Hematopoietic multipotent progenitor cell treated with erythropoietin and hydrocortisone succinate and interleukin-3 and kit ligand, for 15 days (in vitro differentiated cells): ENCODE data around the gene AADAC.
A peak's percentile ranks its signal among the peaks of the same experiment; 100 is the strongest.
"Not testable (repeated sequence)": the region's sequence is repeated elsewhere in the genome, so short reads cannot be mapped to it uniquely, and the experiment has no call there.

Experiments used
- DNase-seq: peaks from one replicate; pipeline ENCODE4 v3.0.0-alpha.2; 2015; ENCODE audit warnings: low spot score

The AADAC gene

DNA sequence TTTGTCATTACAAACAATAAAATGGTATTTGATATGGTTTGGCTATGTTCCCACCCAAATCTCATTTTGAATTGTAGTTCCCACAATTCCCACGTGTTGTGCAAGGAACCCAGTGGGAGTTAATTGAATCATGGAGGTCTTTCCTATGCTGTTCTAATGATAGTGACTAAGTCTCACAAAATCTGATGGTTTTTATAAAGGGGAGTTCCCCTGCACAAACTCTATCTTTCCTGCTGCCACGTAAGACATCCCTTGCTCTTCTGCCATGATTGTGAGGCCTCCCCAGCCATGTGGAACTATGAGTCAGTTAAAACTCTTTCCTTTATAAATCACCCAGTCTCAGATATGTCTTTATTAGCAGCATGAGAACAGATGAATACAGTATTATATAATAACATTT is 15.4 kb upstream of the AADAC start:
- no peak for DNase-seq

DNA sequence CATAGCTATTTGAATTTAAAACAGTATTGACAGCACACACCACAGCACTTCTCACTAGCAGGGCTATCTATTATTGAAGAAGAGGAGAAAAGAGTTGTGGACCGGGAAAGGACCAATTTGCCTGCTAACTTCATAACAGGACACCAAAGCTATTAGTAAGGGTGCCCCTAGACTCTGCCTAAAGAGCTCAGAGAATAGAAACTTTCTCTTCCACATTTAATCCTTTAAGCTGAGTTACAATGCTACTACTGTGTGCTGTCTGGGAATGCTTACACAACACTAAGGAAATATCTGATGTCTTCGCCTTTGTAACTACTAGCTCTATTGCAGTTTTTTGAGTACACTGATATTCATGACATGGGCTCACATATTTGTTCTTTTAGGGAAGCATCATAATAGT is 13.5 kb upstream of the AADAC start:
- DNase-seq, result no peak

DNA sequence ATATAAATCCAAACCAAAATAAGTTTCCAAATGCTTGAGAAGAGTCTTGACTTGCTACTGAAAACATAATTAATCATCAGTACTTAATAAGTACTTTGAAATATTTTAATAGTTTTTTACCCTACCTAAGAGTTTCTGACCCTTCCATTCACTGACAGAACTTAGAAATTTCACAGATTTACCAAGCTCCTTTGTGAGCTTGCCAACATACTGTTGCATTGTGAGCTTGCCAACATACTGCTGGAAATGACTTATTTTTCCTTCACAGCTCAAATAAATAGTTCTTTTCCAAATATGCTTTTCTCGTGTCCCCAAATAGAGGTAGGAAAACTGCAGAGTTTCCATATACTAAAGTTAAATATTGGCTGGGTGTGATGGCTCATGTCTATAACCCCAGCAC is 9.6 kb upstream of the AADAC start:
- no peak for DNase-seq

DNA sequence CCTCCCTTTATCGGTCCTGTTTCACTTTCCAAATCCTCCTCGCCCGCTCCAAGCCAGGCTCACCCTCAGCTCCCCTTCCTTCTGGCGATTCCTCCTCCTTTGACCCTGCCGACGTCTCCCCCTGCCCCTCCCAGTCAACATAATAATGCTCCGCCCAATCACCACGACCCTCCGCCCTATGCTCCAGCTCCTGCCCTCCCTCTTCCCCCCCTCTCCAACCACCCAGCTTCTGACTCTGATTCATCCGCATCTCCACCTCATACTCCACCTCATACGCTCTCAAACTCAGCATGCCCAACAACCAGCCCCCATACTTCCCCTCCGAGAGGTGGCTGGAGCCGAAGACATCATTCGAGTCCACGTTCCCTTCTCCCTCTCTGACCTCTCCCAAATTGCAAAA is 7.1 kb upstream of the AADAC start:
- DNase-seq, result no peak

DNA sequence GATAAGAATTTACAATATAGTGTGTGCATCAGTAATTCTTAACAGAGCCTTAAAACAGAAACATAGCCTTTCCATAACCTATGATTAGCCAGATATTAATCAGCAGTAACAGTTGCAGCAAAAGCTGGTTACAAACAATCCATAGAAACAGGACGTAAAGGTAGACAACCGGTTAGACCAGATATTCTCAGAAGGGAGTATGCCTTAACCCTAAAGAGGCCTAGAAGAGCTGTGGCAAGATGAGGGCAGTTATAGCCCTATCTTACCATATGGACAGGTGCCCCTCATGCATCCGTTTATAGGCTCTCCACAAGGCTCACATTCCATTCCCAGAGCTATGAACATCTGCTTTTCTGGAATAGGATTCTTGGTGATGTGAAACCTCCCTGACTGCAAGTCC is 5.0 kb upstream of the AADAC start:
- not testable (repeated sequence) for DNase-seq

DNA sequence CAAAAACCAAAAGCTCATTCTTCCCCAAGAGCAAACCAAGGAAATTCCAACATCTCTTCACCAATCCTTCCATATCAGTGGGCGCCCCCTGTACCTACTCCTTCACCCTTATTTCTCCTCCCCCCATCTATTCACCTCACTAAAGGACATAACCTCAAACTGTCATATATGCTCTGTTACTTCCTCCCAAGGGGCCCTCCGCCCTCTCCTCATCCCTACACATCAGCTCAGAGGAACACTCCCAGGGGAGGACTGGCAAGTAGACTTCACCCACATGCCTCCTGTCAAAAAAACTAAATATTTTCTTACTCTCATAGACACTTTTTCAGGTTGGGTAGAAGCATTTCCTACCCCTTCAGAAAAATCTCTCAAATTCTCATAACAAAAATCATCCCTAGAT is 2.4 kb upstream of the AADAC start:
- no peak for DNase-seq

DNA sequence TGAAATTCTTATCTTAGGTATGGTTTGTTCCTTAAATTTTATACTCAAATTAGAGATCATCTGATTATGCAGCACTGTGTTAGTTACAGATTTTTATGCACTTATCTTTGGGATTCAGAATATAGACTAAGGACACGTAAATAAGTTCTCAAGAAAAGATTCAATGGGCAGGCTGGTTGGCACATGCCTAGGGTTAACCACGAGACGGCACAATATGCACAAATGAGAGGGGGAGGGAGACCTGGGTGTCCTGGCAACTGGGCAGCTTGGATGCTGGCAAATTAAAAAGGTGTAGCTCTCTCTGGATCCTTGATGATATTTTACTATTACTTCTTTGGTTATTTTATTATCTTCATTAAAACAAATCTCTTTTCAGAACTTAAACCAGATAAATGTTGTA is 672 bp downstream of the AADAC start:
- DNase-seq, result no peak

DNA sequence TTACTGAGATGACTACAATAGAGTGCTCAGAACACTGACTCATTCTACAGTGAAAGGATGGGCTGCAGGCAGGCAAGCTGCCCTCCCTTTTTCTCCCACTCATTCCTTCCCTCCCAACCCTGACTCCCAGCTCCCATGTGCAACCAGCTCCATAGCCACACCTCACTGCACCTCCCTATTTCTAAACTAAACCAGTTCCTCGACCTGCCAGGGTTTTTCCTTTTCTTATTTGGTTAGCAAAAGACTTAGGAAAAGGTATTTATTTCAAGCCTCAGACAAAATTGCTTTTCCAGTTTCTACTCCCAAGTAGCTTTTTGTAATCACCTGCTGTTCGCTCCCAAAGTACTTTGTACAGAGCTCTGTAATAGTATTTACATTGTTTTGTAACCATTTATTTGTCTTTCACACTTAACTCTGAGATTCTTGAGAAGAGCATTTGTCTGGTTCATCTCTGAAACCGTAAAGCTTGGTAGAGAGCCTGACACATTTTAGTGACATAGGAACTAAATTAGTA is 2.2 kb downstream of the AADAC start:
- DNase-seq, result no peak

DNA sequence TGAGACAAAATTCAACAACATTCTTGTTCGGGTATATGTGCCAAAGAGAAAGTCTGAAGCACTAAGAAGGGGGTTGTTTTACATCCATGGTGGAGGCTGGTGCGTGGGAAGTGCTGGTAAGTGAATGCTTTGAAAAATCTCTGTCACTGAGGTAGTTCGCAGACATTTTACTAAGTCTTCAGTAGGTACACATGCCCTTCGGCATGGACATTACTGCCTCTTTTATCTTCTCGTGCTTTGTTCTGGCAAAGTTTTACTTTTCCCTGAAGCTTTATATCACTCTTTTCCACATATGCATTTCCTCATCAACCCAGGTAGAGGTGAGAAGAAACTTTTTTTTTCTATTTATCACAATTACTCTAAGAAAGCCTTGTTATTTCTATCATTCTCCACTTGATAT is 3.6 kb downstream of the AADAC start:
- no peak for DNase-seq

DNA sequence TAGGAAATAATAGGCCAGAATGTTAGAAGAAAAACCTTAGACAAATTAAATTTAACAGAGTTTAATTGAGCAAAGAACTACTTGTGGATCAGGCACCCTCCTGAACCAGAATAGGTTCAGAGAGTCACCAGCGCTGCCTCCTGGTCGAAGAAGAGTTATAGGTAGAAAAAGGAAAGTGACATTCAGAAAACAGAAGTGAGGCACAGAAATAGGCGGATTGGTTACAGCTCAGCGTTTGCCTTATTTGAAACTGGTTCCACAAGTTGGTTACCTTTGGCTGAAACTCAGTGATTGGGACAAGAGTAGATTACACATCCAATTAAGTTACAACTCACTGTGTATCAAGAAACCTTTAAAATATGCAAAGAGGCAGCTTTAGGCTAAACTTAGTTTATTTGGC is 4.4 kb downstream of the AADAC start:
- no peak for DNase-seq

DNA sequence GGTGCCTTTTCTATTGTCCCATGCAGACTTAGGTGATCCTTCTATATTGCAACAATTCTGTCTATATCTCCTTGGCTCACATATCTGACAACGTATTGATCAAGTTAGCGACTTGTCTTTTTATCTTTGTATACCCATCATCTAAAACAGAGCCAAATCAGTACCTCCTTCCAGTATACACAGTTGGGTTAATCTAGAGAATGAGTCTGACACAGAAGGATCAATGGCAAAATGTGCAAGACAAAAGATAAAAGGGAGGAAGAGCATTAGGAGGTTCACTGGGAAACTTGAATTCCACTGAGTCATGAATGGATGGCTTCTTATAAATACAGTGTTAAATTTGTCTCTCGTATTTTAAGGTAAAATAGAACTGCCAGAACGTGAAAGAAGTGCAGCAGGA is 6.0 kb downstream of the AADAC start:
- no peak for DNase-seq

DNA sequence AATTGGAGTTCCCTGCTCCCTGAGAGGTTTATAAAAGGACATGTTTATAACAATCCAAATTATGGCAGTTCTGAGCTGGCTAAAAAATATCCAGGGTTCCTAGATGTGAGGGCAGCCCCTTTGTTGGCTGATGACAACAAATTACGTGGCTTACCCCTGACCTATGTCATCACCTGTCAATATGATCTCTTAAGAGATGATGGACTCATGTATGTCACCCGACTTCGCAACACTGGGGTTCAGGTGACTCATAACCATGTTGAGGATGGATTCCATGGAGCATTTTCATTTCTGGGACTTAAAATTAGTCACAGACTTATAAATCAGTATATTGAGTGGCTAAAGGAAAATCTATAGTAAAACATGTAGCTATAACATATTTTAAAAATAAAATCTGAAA is 13.9 kb downstream of the AADAC start:
- DNase-seq, result no peak

DNA sequence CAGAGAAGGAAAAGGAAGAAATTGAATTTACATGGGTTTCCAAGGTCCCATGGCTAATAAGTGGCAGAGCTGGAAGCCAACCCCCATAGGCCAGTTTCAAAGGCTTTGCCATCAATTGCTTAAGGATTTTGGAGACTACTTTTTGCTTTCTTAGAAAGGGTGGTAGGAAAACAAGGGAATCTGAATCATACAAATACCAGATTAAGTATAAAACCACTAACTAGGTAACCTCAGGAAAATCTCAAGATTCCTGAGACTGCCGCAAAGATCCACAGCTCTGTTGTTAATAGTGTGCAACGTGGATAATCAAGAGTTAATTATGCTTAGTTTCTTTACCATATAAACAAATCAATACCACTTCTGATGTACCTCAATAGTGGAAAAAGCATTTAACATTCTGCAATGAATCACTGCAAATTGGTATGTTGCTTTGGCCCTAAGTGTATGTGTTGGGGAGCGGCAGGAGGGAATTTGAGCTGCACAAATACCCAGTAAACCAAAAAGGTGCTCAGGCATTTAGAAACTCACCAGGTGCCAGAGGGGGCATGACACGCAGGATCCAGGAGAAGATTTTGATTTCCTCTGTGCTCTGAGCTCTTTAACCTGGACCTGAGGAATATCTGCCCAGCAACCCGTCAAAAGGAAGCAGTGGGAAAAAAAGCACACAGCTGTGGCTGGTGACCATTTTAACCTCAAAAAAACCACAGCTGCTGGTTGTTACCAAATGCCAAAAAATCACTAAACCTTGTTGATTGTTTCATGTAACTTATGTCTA is 22.0 kb downstream of the AADAC start:
- DNase-seq, result no peak

DNA sequence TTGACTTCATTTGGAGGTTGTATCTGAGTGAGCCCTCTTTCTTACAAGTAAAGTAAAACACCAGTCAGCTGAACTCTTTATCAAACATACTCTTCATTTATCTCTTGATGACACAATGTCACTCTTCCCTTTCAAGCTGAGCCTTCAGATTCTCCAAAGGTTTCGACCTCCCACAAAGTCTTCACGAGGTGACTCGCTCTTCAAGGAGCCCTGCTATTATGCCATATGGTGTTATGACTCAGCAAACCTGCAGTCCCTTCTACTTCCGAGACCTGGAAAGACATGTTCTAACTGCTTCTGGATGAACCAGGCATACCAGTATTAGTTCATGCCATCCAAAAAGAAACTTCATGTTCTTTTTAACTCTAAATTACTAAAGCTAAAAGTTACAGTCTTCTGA is 23.1 kb downstream of the AADAC start:
- no peak for DNase-seq

DNA sequence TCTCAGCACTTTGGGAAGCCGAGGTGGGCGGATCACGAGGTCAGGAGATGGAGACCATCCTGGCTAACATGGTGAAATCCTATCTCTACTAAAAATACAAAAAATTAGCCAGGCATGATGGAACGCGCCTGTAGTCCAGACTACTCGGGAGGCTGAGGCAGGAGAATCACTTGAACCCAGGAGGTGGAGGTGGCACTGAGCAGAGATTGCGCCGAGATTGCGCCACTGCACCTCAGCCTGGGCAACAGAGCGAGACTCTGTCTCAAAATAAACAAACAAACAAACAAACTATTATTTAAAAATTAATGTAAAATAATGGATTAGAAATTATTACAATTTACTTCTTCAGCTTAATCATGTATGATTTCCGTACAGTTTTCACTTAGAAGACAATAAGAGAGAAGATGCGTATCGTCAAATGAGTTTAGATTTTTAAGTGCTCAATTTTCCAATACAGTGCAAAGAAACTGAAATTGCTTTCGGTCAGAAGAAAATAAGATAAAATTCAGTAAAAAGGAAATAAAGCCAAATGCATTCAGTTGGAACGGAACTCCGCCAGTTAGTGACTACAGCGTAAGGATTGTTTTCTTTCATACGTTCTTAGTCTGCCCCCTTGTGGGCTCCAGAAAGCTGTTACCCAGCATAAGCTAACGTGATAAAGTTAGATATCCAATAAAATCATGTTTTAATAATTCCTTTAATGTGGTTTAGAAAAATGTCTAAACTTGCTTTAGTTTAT is 24.8 kb downstream of the AADAC start:
- peak; percentile 59 for DNase-seq

DNA sequence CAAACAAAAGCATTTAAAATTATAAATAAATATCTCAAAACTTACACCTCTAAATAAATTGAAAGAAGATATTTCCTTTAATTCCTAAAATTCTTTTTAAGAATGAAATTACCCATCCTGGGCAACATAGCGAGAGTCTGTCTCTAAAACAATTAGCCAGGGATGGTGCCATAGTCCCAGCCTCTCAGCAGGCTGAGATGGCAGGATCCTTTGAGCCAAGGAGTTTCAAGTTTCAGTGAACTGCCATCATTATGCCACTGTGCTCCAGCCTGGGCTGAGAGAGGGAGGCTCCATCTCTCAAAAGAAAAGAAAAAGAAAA is 25.4 kb downstream of the AADAC start:
- no peak for DNase-seq

DNA sequence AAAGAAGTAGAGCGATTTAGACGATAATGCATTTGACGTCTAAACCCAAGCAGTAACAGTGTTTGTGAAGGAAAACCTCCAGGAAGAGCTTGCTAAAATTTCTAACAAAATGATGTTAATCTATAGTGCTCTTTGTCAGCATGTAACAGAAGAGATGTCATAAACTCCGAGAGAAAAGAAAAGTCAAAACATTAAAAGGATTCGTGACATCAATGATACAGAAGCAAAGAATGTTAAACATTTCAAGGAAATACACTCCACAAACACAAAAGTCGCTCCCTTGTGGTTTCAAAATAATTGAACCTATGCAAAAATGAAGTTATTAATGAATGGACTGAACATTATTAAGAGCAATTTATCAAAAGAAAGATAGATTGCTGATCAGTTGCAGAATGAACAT is 27.9 kb downstream of the AADAC start:
- DNase-seq, result no peak

DNA sequence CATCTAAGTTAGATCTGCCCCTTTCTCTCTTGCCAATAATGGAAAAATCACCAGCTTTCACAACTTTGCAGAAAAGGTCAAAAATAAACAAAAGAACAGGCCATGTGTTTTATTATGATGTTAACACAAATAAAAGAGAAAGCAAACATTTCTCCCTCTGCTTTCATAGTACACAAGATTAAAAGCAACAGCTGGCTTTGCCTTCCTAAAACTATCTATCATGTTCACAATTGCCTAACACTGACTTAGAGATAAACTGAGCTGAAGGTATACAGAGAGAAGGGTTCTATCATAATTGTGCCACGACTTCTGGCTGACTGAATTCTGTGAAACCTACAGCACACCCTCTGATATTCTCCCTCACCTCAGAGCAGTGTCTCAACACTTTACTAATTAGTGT is 29.4 kb downstream of the AADAC start:
- no peak for DNase-seq

DNA sequence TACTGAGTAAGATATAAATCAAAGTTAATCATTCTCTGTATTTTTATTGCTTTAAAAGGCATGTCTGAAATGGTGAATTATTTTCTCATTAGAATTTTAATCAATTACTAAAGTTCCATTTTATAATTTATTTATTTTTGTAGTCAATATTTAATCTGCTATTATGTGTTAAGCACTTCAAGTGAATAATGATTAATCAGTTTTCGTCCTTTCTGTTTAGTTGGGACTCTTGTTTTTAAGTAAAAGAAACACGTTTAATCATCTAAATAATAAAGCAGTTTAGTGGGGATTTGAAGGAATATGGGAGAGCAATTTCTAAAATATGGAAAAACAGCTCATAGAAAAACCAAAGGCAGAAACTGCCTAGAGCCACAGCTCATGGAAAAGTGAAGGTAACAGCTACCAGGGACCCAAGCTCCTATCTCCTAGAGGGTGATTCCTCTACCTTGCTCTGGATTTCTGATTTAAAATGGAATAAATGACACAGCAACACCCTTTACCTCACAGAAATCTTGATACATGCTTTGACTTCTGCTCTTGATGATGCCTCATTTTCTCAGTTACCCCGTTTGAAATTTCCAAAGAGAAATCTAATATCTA is 31.5 kb downstream of the AADAC start:
- DNase-seq, result no peak

DNA sequence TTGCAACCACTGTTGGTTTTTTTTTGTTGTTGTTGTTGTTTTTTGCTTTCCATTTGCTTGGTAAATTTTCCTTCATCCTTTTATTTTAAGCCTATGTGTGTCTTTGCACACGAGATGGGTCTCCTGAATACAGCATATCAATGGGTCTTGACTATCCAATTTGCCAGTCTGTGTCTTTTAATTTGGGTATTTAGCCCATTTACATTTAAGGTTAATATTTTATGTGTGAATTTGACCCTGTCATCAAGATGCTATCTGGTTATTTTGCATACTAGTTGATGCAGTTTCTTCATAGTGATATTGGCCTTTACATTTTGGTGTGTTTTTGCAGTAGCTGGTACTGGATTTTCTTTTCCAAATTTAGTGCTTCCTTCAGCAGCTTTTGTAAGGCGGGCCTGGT is 36.1 kb downstream of the AADAC start:
- not testable (repeated sequence) for DNase-seq

DNA sequence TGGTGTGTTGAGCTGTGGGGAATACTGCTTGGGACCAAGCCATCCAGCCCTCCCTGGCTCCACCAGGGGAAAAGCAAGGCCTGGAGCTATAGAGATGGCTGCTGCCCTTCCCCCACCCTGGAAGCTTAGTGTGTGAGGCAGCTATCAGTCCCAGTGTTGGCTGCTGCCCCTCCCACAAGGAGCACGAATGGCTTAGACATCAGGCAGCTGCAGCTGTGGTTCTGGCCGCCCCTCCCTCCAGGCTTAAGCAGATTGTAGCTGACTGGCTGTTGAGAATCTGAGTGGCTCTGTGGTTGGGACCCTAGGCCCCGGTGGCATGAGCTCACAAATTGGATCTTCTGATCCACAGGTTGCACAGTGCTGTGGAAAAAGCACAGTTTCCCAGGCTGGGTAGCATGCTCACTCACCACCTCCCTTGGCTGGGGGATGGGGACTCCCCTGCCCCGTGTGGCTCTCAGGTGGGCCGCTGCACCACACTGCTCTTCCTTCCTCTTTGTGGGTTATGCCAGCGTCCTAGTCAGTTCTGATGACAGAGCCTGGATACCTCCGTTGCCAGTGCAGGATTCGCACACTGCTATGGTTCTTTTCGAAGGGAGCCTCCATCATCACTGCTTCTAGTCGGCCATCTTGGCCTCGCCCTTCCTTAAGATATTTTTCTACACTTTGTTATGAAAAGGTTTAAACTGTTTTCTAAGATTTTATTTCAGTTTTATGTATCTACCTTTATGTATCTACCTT is 38.3 kb downstream of the AADAC start:
- DNase-seq, result peak; percentile 60

DNA sequence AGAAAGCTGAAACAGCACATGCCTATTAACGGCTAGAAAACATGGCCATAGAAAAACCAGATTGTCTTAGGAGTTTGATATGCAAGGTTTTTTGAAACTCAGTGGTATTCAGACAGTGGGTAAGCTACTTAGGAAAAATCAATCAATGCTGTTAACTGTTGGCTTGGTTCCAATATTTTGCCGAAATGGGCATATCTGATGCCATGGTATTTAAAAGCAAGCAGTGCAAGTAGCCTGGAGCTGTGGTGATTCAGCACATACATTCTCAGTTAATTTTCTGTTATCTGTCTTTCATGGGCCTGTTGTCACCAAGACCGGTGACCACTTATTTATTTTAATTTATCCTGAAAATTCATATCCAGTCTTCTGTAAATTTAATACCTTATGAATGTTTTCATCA is 42.2 kb downstream of the AADAC start:
- no peak for DNase-seq

DNA sequence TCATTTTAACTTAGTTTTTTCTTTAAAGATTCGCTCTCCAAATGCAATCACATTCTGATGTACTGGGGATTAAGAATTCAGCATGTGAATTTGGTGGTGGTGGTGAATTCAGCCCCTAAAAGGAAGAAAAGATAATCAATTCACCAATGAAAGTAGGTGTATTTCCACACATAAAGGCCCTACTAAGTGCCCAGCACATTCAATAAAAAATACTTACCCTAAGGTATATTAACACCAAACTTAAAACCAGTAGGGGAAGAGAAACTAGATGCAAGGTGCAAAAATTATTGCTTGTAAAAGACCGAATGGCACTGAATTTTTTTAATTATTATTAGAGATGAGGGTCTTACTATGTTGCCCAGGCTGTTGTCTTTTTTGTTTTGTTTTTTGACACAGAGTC is 42.7 kb downstream of the AADAC start:
- DNase-seq, result no peak
